Stimulated activated CD4-positive, alpha-beta T cell treated with anti-CD3 and anti-CD28 coated beads, Interleukin-1b, Interleukin-23, amount 100 ng/mL, for 1 hour (primary cell): ENCODE results near the gene NEK2.
"Not testable (repeated sequence)": the region's sequence is repeated elsewhere in the genome, so short reads cannot be mapped to it uniquely, and the experiment has no call there.

Experiments
- DNase-seq, 2 donors: peaks; one replicate each; pipeline ENCODE4 v3.0.0-alpha.2; 2020; ENCODE audit warnings: low read depth in 2 of 2

Gene NEK2

GRCh38 chr1:211650904-211651303 lies 24.5 kb downstream of the NEK2 start:
- no peak for DNase-seq

GRCh38 chr1:211648980-211649934 lies 26.2 kb downstream of the NEK2 start:
- DNase-seq, result no peak

GRCh38 chr1:211648336-211648735 lies 27.1 kb downstream of the NEK2 start:
- no peak for DNase-seq

GRCh38 chr1:211647711-211648121 lies 27.7 kb downstream of the NEK2 start:
- DNase-seq, result no peak

GRCh38 chr1:211646566-211646965 lies 28.9 kb downstream of the NEK2 start:
- no peak for DNase-seq

- DNase-seq, result not testable (repeated sequence)
These were observed 29.8 kb downstream of the NEK2 start for GRCh38 chr1:211645601-211646000.

GRCh38 chr1:211644653-211645052 lies 30.8 kb downstream of the NEK2 start:
- DNase-seq, result no peak

- no peak for DNase-seq
These were observed 31.9 kb downstream of the NEK2 start for GRCh38 chr1:211643324-211644212.

- no peak for DNase-seq
These were observed 32.6 kb downstream of the NEK2 start for GRCh38 chr1:211642870-211643269.

- no peak for DNase-seq
These were observed 33.5 kb downstream of the NEK2 start for GRCh38 chr1:211641942-211642341.

GRCh38 chr1:211641044-211641800 lies 34.2 kb downstream of the NEK2 start:
- no peak for DNase-seq

GRCh38 chr1:211640301-211640630 lies 35.2 kb downstream of the NEK2 start:
- DNase-seq, result no peak

GRCh38 chr1:211639475-211640300 lies 35.7 kb downstream of the NEK2 start:
- no peak for DNase-seq

GRCh38 chr1:211638689-211639101 lies 36.7 kb downstream of the NEK2 start:
- no peak for DNase-seq

- DNase-seq, result no peak
These were observed 37.2 kb downstream of the NEK2 start for GRCh38 chr1:211638246-211638645.

- no peak for DNase-seq
These were observed 38.4 kb downstream of the NEK2 start for GRCh38 chr1:211637066-211637465.

GRCh38 chr1:211636575-211637029 lies 38.8 kb downstream of the NEK2 start:
- not testable (repeated sequence) for DNase-seq

GRCh38 chr1:211635597-211636205 lies 39.7 kb downstream of the NEK2 start:
- no peak for DNase-seq

- no peak for DNase-seq
These were observed 40.5 kb downstream of the NEK2 start for GRCh38 chr1:211634931-211635330.

- no peak for DNase-seq
These were observed 41.0 kb downstream of the NEK2 start for GRCh38 chr1:211634461-211634860.

GRCh38 chr1:211633524-211633846 lies 41.9 kb downstream of the NEK2 start:
- no peak for DNase-seq
